ENCODE data around the gene PPFIBP1.
"Not testable (repeated sequence)": the region's sequence is repeated elsewhere in the genome, so short reads cannot be mapped to it uniquely, and the experiment has no call there.

The PPFIBP1 gene

DNA sequence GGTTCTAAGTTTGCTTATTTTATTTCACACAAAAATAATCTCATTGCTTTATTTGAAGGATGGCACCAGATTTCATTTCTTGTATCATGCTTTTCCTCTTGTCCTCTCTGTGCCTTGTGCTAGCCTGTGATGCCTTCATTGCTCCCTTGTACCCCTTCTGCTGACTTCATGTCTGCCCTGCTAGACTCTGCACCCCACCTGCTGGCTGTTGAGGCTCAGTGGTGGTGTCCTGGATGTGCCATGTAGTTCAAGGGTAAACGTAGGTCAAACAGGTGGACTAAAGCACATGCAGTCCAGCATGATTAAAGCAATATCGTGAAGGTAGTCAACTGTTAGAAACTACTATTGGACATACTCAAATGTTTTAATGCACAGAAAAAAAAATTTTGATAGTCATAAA, 208.3 kb downstream of the PPFIBP1 start:
- DNase-seq, result no peak

DNA sequence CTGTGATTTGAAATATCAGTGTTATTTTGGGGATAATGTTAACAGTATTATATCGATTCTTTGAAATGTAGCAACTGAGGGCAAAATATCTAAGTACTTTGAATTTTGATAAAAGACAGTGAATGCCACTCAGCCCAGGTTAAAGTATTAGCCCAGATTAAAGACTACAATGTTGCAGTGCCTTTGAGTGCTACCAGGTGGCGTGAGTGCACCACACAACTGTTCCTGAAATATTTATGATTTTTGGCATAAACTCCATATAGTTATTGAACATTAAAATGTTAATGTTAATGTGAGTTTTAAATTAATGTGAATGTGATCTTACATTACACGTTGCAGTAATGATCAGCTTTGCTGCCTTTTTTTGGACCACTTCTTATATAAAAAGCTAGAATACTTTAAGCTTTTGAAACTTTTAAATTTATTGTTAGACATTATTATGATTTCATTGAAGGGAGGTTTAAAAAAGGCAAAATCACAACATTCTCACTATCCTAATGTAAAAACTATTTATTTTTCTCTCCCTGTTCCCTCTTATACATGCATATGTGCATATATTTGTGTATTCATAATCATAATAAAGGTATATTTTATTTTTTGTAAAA, 209.1 kb downstream of the PPFIBP1 start:
- no peak for DNase-seq

GRCh38 chr12:27733791-27734190, 209.8 kb downstream of the PPFIBP1 start:
- no peak for DNase-seq

- DNase-seq, result not testable (repeated sequence)
Observed at GRCh38 chr12:27734321-27734720, 210.3 kb downstream of the PPFIBP1 start.

- DNase-seq, result no peak
Observed at GRCh38 chr12:27743601-27744000, 219.6 kb downstream of the PPFIBP1 start.
